Fibroblast of pulmonary artery (primary cell): ENCODE data around the gene ANO2.
"Not testable (repeated sequence)": the region's sequence is repeated elsewhere in the genome, so short reads cannot be mapped to it uniquely, and the experiment has no call there.

ENCODE experiments used
- DNase-seq: peaks from one replicate; pipeline ENCODE4 v3.0.0-alpha.2; 2010; ENCODE audit warnings: low read depth
- H3K4me3 ChIP-seq: replicated peaks from 2 replicates; pipeline ENCODE4 v1.5.1; 2011; ENCODE audit warnings: low read depth, mild to moderate bottlenecking, control low read depth, low read length, moderate library complexity
- TF ChIP-seq, protein P1 (sequence below): IDR thresholded peaks from 2 replicates; pipeline ENCODE4 v1.5.1; 2011; ENCODE audit warnings: mild to moderate bottlenecking, control low read depth, low read length, inconsistent platforms; ENCODE audit errors: missing control alignments

ANO2 gene

DNA sequence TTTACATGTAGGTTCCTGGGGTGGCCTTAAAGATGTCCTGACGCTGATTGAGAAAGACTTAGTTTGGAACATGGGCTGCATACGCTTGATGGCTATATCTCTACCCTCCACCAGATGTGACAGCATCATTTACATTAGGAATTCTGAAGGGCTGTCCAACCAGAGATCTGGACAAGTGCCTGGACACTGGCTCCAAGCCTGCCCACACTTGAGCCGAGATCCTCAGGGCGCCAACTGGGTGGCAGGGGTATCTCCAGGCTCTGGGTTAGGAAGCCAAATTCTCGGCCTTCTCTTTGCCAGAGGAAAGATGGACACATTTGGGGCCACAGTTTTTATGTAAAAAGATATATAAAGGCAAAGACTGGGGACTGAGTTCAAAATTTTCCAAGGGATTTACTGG lies 266.9 kb downstream of the ANO2 start:
- no peak overlapping the region for H3K4me3 ChIP-seq
- TF ChIP-seq, protein P1, sequence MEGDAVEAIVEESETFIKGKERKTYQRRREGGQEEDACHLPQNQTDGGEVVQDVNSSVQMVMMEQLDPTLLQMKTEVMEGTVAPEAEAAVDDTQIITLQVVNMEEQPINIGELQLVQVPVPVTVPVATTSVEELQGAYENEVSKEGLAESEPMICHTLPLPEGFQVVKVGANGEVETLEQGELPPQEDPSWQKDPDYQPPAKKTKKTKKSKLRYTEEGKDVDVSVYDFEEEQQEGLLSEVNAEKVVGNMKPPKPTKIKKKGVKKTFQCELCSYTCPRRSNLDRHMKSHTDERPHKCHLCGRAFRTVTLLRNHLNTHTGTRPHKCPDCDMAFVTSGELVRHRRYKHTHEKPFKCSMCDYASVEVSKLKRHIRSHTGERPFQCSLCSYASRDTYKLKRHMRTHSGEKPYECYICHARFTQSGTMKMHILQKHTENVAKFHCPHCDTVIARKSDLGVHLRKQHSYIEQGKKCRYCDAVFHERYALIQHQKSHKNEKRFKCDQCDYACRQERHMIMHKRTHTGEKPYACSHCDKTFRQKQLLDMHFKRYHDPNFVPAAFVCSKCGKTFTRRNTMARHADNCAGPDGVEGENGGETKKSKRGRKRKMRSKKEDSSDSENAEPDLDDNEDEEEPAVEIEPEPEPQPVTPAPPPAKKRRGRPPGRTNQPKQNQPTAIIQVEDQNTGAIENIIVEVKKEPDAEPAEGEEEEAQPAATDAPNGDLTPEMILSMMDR = no peak
- no peak for DNase-seq

DNA sequence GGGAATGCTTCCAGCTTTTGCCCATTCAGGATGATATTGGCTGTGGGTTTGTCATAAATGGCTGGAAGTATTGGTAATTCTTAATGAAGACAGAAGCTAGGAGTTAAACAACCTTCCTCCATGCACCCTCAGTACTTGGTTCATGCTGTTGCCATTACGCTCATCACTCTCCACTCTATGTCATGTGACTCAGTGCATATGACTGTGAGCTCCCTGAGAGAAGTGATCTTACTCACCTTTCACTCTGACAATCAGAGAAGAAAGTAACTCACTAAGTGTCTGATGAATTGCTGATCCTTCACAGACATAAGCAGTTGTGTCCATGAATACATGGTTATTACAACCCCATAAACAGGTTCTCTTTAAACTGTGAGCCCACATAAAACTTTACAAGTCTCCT lies 275.4 kb downstream of the ANO2 start:
- not testable (repeated sequence) for DNase-seq

GRCh38 chr12:5665615-5666014 lies 279.4 kb downstream of the ANO2 start:
- no peak for DNase-seq
- TF ChIP-seq, protein P1 = no peak
- no peak overlapping the region for H3K4me3 ChIP-seq

More for the DNA sequence above, 275.4 kb downstream of the ANO2 start:
- not testable (repeated sequence) for H3K4me3 ChIP-seq

DNA sequence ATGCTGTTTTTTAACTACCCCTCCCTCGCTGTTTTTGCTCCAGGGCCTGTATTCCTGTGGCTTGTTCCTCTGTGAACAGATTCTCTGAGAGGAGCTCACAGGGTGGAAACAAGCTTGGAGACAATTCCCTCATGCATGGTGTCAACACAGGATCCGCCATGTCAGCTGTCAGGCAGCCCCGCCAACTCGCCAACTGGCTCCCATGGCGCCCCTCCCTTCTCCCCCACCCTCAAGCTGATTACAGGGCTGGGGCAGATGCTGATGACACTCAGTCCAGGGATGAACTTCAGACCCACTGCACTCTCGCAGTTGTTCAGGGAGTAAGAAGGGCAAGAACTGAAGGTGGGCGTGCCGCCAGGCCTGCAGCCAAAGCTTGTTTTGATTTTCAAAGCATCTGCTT lies 283.2 kb downstream of the ANO2 start:
- no peak overlapping the region for H3K4me3 ChIP-seq
- TF ChIP-seq, protein P1 = no peak
- DNase-seq = no peak

DNA sequence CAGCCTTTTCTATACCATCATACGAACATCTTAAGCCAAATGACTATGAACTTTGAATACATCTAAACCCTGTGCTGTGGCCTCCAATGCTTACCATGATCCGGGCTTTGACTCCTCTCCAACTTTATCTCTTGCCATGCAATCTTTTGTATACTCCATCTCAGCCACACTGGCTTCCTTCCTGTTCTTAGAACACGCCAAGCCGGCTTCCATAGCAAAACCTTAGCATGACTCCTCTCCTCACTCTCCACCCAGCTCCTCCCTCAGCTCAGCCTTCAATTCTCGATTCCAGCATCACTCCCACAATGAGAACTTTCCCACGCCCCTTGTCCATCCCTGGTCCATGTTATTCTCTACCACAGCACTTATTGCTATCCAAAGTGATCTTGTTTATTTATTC lies 284.8 kb downstream of the ANO2 start:
- no peak overlapping the region for H3K4me3 ChIP-seq
- TF ChIP-seq, protein P1 = no peak
- no peak for DNase-seq

DNA sequence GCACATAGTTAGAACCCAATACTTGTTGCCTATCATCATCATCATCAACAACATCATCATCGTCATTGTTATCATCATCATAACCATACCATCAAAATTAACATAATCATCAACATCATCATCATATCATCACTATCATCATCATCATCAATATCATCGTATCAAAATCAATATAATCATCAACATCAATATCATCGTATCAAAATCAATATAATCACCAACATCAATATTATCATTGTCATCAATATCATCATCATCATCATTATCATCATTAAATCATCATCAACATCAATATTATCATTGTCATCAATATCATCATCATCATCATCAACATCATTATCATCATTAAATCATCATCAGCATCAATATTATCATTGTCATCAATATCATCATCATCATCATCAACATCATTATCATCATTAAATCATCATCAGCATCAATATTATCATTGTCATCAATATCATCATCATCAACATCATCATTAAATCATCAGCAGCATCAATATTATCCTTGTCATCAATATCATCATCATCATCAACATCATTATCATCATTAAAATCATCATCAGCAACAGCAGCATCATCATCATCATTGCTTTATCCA lies 286.6 kb downstream of the ANO2 start:
- not testable (repeated sequence) for DNase-seq, H3K4me3 ChIP-seq

GRCh38 chr12:5656836-5657235 lies 288.2 kb downstream of the ANO2 start:
- DNase-seq = no peak
- H3K4me3 ChIP-seq = no peak overlapping the region
- TF ChIP-seq, protein P1 = no peak

DNA sequence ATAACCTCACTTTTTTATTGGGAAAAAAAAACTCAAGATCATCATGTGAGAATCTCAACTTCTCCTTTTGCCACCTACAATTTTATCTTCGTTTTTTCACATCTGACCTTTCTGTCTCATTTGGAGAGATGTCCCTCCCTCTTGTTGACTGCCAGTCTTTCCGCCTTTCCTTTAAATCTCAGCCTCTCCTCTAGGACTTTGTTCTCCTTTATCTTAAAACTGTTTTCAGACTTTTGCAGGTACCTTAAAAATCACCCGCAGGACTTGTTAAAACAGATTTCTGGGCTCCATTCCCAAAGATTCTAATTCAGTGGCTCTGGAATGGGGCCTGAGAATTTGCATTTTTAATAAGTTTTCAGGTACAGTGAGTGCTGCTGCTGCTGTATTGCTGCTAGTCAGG lies 289.9 kb downstream of the ANO2 start:
- TF ChIP-seq, protein P1 = no peak
- no peak for DNase-seq
- no peak overlapping the region for H3K4me3 ChIP-seq
